Stimulated activated CD8-positive, alpha-beta memory T cell treated with anti-CD3 and anti-CD28 coated beads, Interleukin-2, amount 100 ng/mL, for 1 hour (primary cell): ENCODE data around the gene DDX11.
A peak's percentile ranks its signal among the peaks of the same experiment; 100 is the strongest.
"Not testable (repeated sequence)": the region's sequence is repeated elsewhere in the genome, so short reads cannot be mapped to it uniquely, and the experiment has no call there.

ENCODE experiments used
- DNase-seq, 2 donors: peaks; one replicate each; pipeline ENCODE4 v3.0.0-alpha.2; 2020; ENCODE audit warnings: low read depth in 2 of 2

The DDX11 gene

GRCh38 chr12:31073527-31074332, at the start of gene DDX11:
Gene DDX11, plus strand, starts transcription at chr12:31073860. Its CDS starts 4,534 bp downstream, at chr12:31078394.
- DNase-seq, result peak; percentile 82 to 85

- DNase-seq, result no peak
These were observed 47.5 kb upstream of the DDX11 start for GRCh38 chr12:31026202-31026601.

DNA sequence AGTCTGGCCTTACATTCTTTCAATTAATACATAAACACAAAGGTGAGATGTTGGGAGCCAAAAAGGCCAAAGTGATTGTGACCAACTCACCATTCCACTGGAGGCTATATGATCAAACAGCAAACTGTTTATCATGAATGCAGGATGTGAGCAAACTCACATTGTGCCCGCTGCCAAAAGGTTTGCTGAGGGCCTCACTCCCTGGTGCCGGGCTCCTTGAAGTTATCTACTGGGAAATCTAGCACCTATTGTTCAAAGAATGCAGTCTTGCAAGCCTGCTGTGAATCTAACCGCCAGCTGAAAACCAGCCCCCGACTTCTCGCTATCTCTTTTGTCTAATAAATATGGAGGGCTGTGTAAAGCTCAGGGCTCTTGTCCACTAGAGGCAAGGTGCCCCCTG, 46.7 kb upstream of the DDX11 start:
- DNase-seq, result not testable (repeated sequence)

- no peak for DNase-seq
These were observed 44.2 kb upstream of the DDX11 start for GRCh38 chr12:31029468-31029867.

- no peak for DNase-seq
These were observed 43.6 kb upstream of the DDX11 start for GRCh38 chr12:31029916-31030562.

DNA sequence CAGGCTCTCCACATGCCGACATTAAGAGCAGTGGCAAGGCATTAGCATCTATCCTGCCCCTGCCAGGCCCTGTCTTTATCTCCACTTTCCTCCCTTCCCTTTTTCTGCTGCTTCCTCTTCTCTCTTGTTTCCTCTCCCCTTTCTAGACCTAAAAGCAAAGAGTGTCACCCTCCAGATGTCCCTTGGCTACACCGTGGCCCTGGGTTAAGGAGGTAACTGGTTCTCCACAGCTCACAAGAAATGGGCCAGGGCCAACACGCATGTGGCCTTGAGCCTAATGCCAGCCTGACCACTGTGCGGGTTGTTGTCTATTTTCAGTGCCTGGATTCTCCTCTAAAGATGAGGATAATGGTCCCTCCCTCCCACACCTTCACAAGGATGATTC, 41.7 kb upstream of the DDX11 start:
- no peak for DNase-seq

GRCh38 chr12:31033146-31033545, 40.5 kb upstream of the DDX11 start:
- DNase-seq, result no peak

GRCh38 chr12:31033681-31034080, 40.0 kb upstream of the DDX11 start:
- no peak for DNase-seq

DNA sequence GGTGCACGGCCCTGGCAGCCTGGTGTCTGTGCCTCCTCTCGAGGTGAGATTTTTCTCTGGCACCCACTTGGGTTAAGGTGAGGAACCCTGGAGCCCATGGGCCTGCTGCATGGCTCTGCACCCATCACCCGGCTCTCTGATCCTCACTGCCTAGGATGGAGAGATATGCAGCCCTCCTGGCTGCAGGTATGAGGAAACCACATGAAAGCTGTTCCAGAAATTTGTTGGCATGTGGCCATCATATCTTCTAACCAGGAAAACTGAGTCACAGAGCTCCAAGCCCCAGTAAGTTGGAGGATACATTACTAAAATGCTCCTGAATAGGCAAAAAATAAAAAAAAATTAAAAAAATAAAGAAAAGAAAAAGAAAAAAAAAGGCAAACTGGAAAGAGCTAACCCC, 39.3 kb upstream of the DDX11 start:
- DNase-seq, result no peak

GRCh38 chr12:31035226-31035625, 38.4 kb upstream of the DDX11 start:
- no peak for DNase-seq

DNA sequence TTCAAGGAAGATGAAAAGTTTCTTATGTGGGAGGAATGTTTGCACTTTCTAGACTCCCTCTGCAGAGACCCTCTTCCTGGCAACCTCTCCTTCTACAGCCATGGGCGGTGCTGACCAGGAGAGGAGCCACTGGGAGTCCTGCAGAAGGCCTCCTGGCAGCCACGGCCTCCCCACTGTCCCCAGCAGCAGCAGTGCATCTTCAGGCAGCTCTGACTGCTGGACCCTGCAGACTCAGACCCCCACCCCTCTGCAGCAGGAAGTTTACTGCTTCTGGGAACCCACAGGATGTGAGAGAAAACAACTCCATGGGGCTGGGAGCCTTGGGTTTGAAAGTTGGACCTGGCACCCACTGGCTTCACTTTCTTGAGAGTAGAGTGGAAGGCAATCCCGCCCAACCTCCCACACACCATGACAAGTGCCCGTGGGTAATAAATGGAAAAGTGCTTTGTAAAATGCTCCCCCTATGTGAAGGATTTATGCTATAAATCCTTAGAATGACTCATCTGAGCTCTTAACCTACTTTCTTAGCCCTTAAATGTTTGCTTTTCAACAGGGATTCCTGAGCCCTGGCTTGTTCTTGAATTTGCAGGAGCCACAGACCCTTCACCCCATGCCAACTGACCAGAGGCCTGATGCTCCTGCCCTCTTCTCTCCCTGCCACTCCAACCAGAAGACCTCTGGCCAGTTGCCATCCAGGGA, 37.5 kb upstream of the DDX11 start:
- DNase-seq, result no peak

- no peak for DNase-seq
These were observed 36.6 kb upstream of the DDX11 start for GRCh38 chr12:31037028-31037427.

GRCh38 chr12:31037931-31038330, 35.7 kb upstream of the DDX11 start:
- no peak for DNase-seq

DNA sequence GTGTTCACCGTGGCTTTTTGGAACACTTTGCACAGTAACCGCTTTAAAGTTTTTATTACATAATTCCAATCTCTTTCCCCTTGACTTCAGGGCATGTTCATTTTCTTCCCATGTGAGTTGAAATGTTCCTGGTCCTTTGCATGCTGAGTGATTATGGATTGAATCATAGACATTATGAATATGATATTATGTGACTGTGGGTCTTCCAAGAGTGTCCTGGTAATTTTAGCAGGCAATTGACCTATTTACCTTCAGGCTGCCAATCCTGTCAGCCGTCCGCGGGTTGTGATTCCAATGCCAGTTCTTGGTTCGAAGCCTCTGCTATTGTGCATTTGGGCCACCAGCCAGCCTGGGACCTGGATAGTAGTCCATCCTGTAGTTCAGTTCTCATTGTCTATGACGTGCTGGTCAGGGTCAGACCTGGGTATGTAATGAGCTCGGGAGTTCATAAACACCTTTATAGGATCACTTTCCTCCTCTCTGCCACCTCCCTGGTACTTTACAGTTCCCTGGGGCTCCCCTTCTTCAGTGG, 32.6 kb upstream of the DDX11 start:
- DNase-seq, result no peak

DNA sequence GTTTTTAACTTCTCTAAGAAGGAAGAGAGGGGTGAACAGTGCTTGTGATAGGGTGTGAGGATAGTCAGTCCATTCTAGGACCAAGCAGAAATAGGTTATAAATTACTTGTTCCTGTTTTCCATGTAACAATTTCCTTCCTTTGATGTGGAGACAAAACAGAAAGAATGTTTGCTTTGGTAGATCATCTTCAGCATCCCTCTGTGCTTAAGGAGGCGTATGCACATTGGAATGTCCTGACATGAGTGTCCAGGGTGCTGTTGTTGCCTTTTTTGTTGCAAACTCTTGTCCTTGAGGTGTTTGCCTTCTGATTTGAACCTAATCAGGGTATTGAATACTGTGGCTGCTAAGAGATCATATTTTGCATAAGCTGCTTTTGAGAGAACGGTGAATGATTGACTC, 23.5 kb upstream of the DDX11 start:
- DNase-seq, result not testable (repeated sequence)

- DNase-seq, result not testable (repeated sequence)
These were observed 23.1 kb upstream of the DDX11 start for GRCh38 chr12:31050548-31050947.

DNA sequence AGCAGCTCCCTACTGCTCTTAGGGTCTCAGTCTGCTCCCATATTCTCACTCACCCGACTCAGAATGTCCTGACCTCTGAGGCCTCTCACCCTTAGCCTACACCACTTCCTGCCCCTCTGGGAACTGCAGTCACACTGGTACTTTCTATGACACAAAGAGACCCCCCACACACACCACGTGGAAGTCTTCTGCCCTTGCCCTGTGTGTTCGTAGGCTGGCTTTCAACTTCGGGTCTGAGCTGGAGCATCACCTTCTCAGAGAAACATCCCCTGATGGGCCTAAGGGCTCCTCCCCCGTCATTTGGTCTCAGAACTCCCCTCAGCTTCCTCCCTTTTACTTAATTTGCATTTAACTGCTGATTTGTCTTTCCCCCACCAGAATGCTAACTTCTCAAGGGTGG, 22.0 kb upstream of the DDX11 start:
- DNase-seq, result not testable (repeated sequence)

DNA sequence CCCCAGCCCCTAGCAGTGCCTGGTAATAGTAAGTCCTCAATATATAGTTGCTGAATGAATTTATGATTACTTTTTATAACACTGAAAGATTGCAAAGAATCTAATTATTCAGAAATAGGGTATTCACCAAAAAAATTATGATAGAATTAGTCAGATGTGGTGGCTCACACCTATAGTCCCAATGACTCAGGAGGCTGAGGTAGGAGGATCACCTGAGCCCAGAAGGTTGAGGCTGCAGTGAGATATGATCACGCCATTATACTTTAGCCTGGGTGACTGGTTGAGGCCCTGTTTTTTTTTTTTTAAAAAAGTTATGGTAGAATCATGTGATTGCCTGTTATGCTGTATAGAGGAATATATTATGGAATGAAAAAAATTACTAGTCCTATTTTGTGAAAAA, 21.5 kb upstream of the DDX11 start:
- not testable (repeated sequence) for DNase-seq

GRCh38 chr12:31052666-31053439, 20.8 kb upstream of the DDX11 start:
- DNase-seq, result not testable (repeated sequence)

DNA sequence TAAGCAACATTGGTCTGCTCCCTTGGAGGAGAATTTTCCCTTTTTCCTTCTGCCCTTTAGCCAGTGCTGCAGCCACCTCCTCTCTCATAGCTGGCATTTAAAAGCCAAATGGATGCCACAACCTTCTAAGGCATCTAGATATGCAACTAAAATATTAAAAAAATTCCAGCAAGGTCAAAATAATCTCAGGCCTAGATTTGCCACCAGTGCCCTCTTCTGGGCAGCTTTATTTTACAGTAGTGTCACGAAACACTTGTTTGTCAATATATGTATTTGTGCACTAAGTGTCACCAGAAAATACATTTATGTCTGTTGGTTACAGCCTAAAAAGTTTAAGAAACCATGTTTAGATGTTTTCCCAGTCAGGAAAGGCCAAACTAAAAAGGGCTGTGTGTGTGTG, 19.7 kb upstream of the DDX11 start:
- not testable (repeated sequence) for DNase-seq

- no peak for DNase-seq
These were observed 16.0 kb upstream of the DDX11 start for GRCh38 chr12:31057671-31058070.

GRCh38 chr12:31066196-31066595, 7.5 kb upstream of the DDX11 start:
- not testable (repeated sequence) for DNase-seq
